Measurements from ENCODE around the gene FAM120AOS.

DNA sequence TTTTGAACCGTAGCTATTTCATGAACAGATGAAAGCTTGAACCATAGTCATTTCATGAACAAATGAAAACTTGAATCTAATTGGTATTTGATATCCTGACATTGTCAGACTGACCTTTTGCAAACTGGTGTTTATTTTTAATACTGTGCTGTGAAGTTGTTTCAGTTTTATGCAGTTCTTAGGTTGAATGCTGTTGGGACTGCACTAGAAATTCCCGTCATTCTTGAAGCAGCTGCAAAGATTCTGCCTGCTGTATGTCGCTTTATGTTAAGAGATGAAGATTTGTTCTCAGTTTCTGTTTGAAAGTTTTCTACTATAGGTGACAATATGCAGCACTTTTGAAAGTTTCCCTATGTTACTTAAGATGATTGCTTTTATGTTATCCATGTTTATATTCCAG is 22.5 kb upstream of the FAM120AOS start:
- TF ChIP-seq, protein P1, sequence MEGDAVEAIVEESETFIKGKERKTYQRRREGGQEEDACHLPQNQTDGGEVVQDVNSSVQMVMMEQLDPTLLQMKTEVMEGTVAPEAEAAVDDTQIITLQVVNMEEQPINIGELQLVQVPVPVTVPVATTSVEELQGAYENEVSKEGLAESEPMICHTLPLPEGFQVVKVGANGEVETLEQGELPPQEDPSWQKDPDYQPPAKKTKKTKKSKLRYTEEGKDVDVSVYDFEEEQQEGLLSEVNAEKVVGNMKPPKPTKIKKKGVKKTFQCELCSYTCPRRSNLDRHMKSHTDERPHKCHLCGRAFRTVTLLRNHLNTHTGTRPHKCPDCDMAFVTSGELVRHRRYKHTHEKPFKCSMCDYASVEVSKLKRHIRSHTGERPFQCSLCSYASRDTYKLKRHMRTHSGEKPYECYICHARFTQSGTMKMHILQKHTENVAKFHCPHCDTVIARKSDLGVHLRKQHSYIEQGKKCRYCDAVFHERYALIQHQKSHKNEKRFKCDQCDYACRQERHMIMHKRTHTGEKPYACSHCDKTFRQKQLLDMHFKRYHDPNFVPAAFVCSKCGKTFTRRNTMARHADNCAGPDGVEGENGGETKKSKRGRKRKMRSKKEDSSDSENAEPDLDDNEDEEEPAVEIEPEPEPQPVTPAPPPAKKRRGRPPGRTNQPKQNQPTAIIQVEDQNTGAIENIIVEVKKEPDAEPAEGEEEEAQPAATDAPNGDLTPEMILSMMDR (IDR thresholded peaks at IDR 0.05) = no peak
- TF ChIP-seq POLR2A (IDR thresholded peaks at IDR 0.05) = no peak
